Esophagus squamous epithelium (tissue), 5 donors: ENCODE data around the gene SUN3. TPM values are rescaled to one million over a fixed set of nuclear protein-coding genes. Genes with fewer than 3 reads are reported as not detected.

Source experiments
- DNase-seq: peaks from one replicate; lab custom pipeline; 2025; lab: John Stamatoyannopoulos, UW
- H3K27ac ChIP-seq, 4 donors: fragments of 200-600 bp; sonication (generic); one replicate each; pipeline ENCODE4 v1.5.1; 2016 to 2019; ENCODE audit warnings: mild to moderate bottlenecking in 1 of 4
- H3K27me3 ChIP-seq, 4 donors: fragments of 200-600 bp; sonication (generic); 1 replicate in 3 of 4; 2 replicates in 1 of 4; pipeline versions ENCODE4 v1.5.1 to v1.6.0; 2017 to 2021; ENCODE audit warnings: antibody characterized with exemption in 1 of 4
- H3K36me3 ChIP-seq, 3 donors: fragments of 200-600 bp; sonication (generic); one replicate each; pipeline ENCODE4 v1.5.1; 2016 to 2019
- H3K4me1 ChIP-seq, 3 donors: fragments of 200-600 bp; sonication (generic); one replicate each; pipeline ENCODE4 v1.5.1; 2017 to 2019
- H3K4me3 ChIP-seq, 4 donors: fragments of 200-600 bp; sonication (generic); 1 replicate in 3 of 4; 2 replicates in 1 of 4; pipeline ENCODE4 v1.5.1; 2016 to 2019; ENCODE audit warnings: mild to moderate bottlenecking in 2 of 4, moderate library complexity in 1 of 4
- H3K9me3 ChIP-seq, 3 donors: fragments of 200-600 bp; sonication (generic); one replicate each; pipeline ENCODE4 v1.5.1; 2016 to 2019
- POLR2A ChIP-seq, 4 donors: fragments of 450-650 bp; IDR thresholded peaks; one replicate each; pipeline ENCODE4 v1.6.1; 2017; ENCODE audit warnings: antibody characterized with exemption in 4 of 4, mild to moderate bottlenecking in 4 of 4, moderate library complexity in 3 of 4
- WGBS, 2 donors: methylation state at CpG; one replicate each; pipeline ENCODE4 v1.1.5; 2018; 5-methylcytosine and 5-hydroxymethylcytosine counted together
- intact Hi-C: fragments of 100-400 bp; cut with DNase I; formaldehyde crosslinking; loops from one replicate; pipeline ENCODE4 v1.15.0; 2022
- total RNA-seq, 4 donors: library from RNA; depleted of rRNA; stranded (reverse); fragments of >200 nt; gene quantifications; one replicate each; pipeline ENCODE4 v1.1.0, GENCODE V29; 2016
- TF ChIP-seq, protein P1 (sequence below), 6 experiments: fragments of 450-650 bp in 4 of 6; fragments of 200-600 bp in 2 of 6; sonication (generic) in 2 of 6; IDR thresholded peaks; one replicate each; pipeline ENCODE4 v1.5.1; 2016 to 2019; ENCODE audit warnings: antibody characterized with exemption in 6 of 6, mild to moderate bottlenecking in 4 of 6, moderate library complexity in 4 of 6
- donor health status: DM: yes; HTN: yes; CAD: no.

Gene SUN3
- total RNA-seq, 4 donors from 2014 or later, result not detected

DNA sequence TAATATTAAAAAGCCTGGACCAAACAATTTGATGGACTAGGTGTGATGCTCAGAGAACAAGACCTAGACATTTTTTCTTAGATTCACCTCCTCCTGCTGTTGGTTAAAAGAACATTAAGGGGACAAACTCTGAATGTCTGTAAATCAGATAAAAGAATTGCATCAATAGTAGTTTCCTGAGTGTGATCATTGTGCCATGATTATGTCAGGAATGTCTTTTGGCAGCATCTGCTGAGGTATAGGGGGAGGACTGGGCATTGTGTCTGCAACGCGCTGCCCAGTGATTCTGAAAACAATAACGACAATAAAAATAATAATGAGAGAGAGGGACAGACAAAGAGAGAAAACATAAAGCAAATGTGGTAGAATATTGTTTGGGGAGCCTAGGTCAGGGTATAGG lies 13.3 kb upstream of the SUN3 start:
- Histone ChIP-seq H3K27ac (no peak overlapping the region), H3K36me3 (no peaks in the 10 kb centered on the region), H3K4me3 (no peak overlapping the region), H3K9me3 (no peaks in the 10 kb centered on the region), H3K27me3 (no peaks in the 10 kb centered on the region), H3K4me1 (no peaks in the 10 kb centered on the region)
- DNase-seq, result no peak
- TF ChIP-seq POLR2A (IDR thresholded peaks at IDR 0.05), result no peak
- TF ChIP-seq, protein P1, sequence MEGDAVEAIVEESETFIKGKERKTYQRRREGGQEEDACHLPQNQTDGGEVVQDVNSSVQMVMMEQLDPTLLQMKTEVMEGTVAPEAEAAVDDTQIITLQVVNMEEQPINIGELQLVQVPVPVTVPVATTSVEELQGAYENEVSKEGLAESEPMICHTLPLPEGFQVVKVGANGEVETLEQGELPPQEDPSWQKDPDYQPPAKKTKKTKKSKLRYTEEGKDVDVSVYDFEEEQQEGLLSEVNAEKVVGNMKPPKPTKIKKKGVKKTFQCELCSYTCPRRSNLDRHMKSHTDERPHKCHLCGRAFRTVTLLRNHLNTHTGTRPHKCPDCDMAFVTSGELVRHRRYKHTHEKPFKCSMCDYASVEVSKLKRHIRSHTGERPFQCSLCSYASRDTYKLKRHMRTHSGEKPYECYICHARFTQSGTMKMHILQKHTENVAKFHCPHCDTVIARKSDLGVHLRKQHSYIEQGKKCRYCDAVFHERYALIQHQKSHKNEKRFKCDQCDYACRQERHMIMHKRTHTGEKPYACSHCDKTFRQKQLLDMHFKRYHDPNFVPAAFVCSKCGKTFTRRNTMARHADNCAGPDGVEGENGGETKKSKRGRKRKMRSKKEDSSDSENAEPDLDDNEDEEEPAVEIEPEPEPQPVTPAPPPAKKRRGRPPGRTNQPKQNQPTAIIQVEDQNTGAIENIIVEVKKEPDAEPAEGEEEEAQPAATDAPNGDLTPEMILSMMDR (IDR thresholded peaks at IDR 0.05), result no peak
- 46 to 58% methylated on average over 3 of the region's 3 CpGs for WGBS, 2 donors
- intact Hi-C loops, result no loop called here

- no peaks in the 10 kb centered on the region for H3K9me3 ChIP-seq
- no peak for DNase-seq
- H3K36me3 ChIP-seq, result no peaks in the 10 kb centered on the region
- H3K27me3 ChIP-seq, result peaks cover 0 to 2% (median 0%) of the 10 kb centered on the region in 4 donors
- TF ChIP-seq POLR2A (IDR thresholded peaks at IDR 0.05), result no peak
- no peak overlapping the region for H3K27ac ChIP-seq
- no peak overlapping the region for H3K4me3 ChIP-seq
- no peaks in the 10 kb centered on the region for H3K4me1 ChIP-seq
- intact Hi-C loops, result no loop called here
- 41 to 46% methylated on average over 3 of the region's 3 CpGs for WGBS, 2 donors
Measured at GRCh38 chr7:48041653-48041970, 12.7 kb upstream of the SUN3 start.

DNA sequence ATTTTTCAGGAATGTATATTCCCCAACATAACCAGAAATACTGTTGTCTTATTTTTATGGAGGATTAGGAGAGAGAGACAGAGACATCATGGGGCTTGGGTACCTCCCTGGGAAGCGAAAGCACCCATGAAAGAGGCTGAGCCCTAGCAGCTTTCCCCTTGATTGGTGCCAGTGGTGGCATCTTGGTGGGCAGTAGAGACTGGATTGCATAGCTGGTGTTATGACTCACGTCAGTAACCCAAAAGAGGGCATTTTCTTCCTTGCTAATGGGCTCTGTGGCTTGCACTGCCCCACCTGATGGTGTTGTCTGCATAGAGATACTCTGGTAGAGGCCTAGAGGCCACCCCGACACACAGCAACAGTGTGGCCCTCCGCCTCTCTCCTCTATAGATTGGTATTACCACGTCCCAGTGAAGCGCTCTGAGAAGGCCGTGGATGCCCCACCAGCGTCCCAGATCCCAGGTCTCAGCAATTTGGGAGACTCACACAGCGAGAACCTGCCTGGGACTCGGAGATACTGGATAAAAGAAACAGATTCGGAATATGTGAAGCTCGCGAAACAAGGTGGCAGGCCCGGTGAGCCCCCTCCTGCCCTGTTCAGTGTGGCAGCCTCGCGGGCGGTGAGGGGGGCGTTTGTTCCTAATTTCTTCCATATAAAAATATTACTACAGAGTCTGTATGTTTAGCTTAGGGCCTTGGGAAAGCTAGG lies 12.2 kb upstream of the SUN3 start:
- Histone ChIP-seq H3K9me3 (no peaks in the 10 kb centered on the region), H3K27ac (no peak overlapping the region), H3K36me3 (no peaks in the 10 kb centered on the region), H3K4me1 (peaks cover 2 to 3% (median 3%) of the 10 kb centered on the region in 3 donors), H3K4me3 (no peak overlapping the region), H3K27me3 (peaks cover 0 to 8% (median 0%) of the 10 kb centered on the region in 4 donors)
- WGBS, 2 donors, result 81 to 97% methylated on average over 13 to 16 of the region's 18 CpGs
- intact Hi-C loops, result no loop called here
- DNase-seq, result no peak
- TF ChIP-seq POLR2A (IDR thresholded peaks at IDR 0.05), result no peak
- TF ChIP-seq, protein P1 (IDR thresholded peaks at IDR 0.05), result no peak

DNA sequence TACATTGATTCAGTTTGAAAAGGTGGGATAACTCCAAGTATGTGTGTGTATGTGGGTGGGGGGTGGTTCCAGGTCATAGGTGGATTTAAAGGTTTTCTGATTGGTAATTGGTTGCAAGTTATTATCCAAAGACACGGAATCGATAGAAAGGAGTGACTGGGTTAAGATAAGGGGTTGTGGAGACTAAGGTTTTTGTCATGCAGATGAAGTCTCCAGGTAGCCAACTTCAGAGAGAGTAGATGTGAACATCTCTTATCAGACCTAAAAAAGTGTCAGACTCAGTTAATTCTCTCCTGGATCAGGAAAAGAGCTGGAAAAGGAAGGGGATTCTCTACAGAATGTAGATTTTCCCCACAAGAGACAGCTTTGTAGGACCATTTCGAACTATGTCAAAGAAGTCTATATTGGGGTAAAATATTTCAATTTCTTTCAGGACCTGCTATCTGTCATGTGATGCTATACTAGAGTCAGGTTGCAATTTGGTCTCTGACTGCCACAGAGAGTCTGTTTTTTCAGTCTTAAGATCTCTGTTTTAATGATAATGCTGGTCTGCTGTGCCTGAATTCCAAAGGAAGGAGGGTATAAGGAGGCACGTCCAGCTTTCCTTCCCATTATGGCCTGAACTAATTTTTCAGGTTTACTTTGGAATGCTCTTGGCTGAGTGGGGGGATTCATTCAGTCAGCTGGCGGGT lies 10.1 kb upstream of the SUN3 start:
- H3K36me3 ChIP-seq, result no peaks in the 10 kb centered on the region
- DNase-seq, result no peak
- 43 to 58% methylated on average over 5 of the region's 5 CpGs for WGBS, 2 donors
- no peak overlapping the region for H3K4me3 ChIP-seq
- intact Hi-C loops, result loop anchor here (10.0 kb wide), 1 partner anchor 66 kb away; no protein-coding TSS in a partner anchor
- H3K27ac ChIP-seq, result no peak overlapping the region
- H3K4me1 ChIP-seq, result peaks cover 10 to 16% (median 11%) of the 10 kb centered on the region in 3 donors
- peaks cover 0 to 27% (median 0%) of the 10 kb centered on the region in 4 donors for H3K27me3 ChIP-seq
- no peak for TF ChIP-seq POLR2A (IDR thresholded peaks at IDR 0.05)
- TF ChIP-seq, protein P1 (IDR thresholded peaks at IDR 0.05), result no peak
- H3K9me3 ChIP-seq, result no peaks in the 10 kb centered on the region

- Histone ChIP-seq H3K36me3 (no peaks in the 10 kb centered on the region), H3K27me3 (peaks cover 0 to 48% (median 0%) of the 10 kb centered on the region in 4 donors), H3K4me1 (peaks cover 10 to 16% (median 11%) of the 10 kb centered on the region in 3 donors), H3K4me3 (peak overlapping the region; percentile 36 to 70 (median 55)), H3K9me3 (no peaks in the 10 kb centered on the region), H3K27ac (no peak overlapping the region)
- no peak for DNase-seq
- WGBS, 2 donors, result 13 to 23% methylated on average over 9 to 11 of the region's 42 CpGs
- intact Hi-C loops, result loop anchor here (10.0 kb wide), 1 partner anchor 69 kb away; no protein-coding TSS in a partner anchor
- TF ChIP-seq POLR2A (IDR thresholded peaks at IDR 0.05), result no peak
- TF ChIP-seq, protein P1 (IDR thresholded peaks at IDR 0.05), result peak in 1 of 6 experiments; percentile 9
Measured at GRCh38 chr7:48035967-48036478, 7.1 kb upstream of the SUN3 start.
